Esophagus muscularis mucosa (tissue), 4 donors: ENCODE data around the gene GRB14. TPM values are rescaled to one million over a fixed set of nuclear protein-coding genes. Genes with fewer than 3 reads are reported as not detected.

Experiments used
- DNase-seq: peaks from one replicate; pipeline ENCODE4 v3.0.0-alpha.2; 2017; ENCODE audit errors: extremely low spot score
- H3K27ac ChIP-seq, 4 donors: fragments of 200-600 bp; sonication (generic); replicated peaks in 1 of 4; 1 replicate in 3 of 4; 2 replicates in 1 of 4; pipeline ENCODE4 v1.5.1; 2016 to 2019; ENCODE audit warnings: mild to moderate bottlenecking in 1 of 4
- H3K27me3 ChIP-seq, 4 donors: fragments of 200-600 bp; sonication (generic); one replicate each; pipeline versions ENCODE4 v1.5.1 to v1.6.0; 2016 to 2019
- H3K36me3 ChIP-seq, 4 donors: fragments of 200-600 bp; sonication (generic); one replicate each; pipeline ENCODE4 v1.5.1; 2016 to 2019
- H3K4me1 ChIP-seq, 4 donors: fragments of 200-600 bp; sonication (generic); one replicate each; pipeline ENCODE4 v1.5.1; 2016 to 2019
- H3K4me3 ChIP-seq, 4 donors: fragments of 200-600 bp; sonication (generic); 1 replicate in 2 of 4; 2 replicates in 2 of 4; pipeline ENCODE4 v1.5.1; 2016 to 2019; ENCODE audit warnings: mild to moderate bottlenecking in 4 of 4, moderate library complexity in 1 of 4
- H3K9me3 ChIP-seq, 4 donors: fragments of 200-600 bp; sonication (generic); 1 replicate in 3 of 4; 2 replicates in 1 of 4; pipeline ENCODE4 v1.5.1; 2016 to 2019
- CTCF ChIP-seq, 3 experiments: fragments of 200-600 bp in 2 of 3; fragments of 450-650 bp in 1 of 3; sonication (generic) in 2 of 3; IDR thresholded peaks; one replicate each; pipeline ENCODE4 v1.5.1; 2017 to 2019; ENCODE audit warnings: antibody characterized with exemption in 3 of 3, mild to moderate bottlenecking in 2 of 3, moderate library complexity in 1 of 3
- EP300 ChIP-seq: sonication (generic); formaldehyde crosslinking; IDR thresholded peaks from one replicate; pipeline ENCODE4 v1.6.1; 2017; ENCODE audit warnings: antibody characterized with exemption
- POLR2A ChIP-seq: fragments of 450-650 bp; IDR thresholded peaks from one replicate; pipeline ENCODE4 v1.6.1; 2017; ENCODE audit warnings: antibody characterized with exemption, moderate library complexity, mild to moderate bottlenecking, low read depth
- POLR2AphosphoS5 ChIP-seq, 2 donors: sonication (generic); formaldehyde crosslinking; IDR thresholded peaks; one replicate each; pipeline ENCODE4 v1.6.1; 2017; ENCODE audit warnings: antibody characterized with exemption in 2 of 2
- WGBS: methylation state at CpG from one replicate; pipeline ENCODE4 v1.1.5; 2018; 5-methylcytosine and 5-hydroxymethylcytosine counted together
- intact Hi-C: fragments of 100-400 bp; cut with DNase I; formaldehyde crosslinking; loops from one replicate; pipeline ENCODE4 v1.15.1; 2023
- total RNA-seq, 4 donors: library from RNA; depleted of rRNA; stranded (reverse); fragments of >200 nt; gene quantifications; one replicate each; pipeline versions ENCODE4 v1.1.0 to v1.2.1, GENCODE V29; 2016

The GRB14 gene
- total RNA-seq, 4 donors from 2014 or later: 3.3 to 6.3 (median 4.3) TPM

GRCh38 chr2:164509137-164509877 lies 112.0 kb downstream of the GRB14 start:
- no peak for DNase-seq
- no peaks in the 10 kb centered on the region for H3K36me3 ChIP-seq
- no peaks in the 10 kb centered on the region for H3K9me3 ChIP-seq
- TF ChIP-seq POLR2AphosphoS5 (IDR thresholded peaks at IDR 0.05): no peak
- TF ChIP-seq POLR2A: no peak
- no peak for TF ChIP-seq CTCF (IDR thresholded peaks at IDR 0.05)
- TF ChIP-seq EP300: no peak
- no peak overlapping the region for H3K4me3 ChIP-seq
- H3K27me3 ChIP-seq: no peaks in the 10 kb centered on the region
- peaks cover 0 to 5% (median 2%) of the 10 kb centered on the region in 4 donors for H3K4me1 ChIP-seq
- H3K27ac ChIP-seq: no peak overlapping the region
- intact Hi-C loops: no loop called here
- WGBS: 65% methylated on average over 4 of the region's 4 CpGs

DNA sequence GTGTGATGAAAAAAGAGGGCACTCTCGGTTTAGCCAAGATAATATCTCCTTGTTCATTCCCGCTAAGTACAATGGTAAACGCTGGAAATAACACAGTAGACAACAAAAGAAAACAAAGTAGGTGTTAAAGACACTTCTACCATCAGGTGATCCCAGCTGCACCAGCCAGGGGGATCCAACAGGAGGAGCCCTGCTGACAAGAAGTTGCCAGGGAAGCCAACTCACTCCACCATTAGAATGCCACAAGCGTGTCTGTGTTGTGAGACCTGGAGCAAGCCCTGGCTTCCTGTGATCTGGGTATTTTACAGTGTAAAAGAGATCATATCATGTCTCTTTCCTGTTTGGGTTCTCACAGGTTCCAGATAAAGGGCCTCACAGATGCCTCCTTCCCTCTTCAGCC lies 117.0 kb downstream of the GRB14 start:
- DNase-seq: no peak
- WGBS: 84% methylated on average over 4 of the region's 4 CpGs
- H3K36me3 ChIP-seq: no peaks in the 10 kb centered on the region
- intact Hi-C loops: no loop called here
- H3K27me3 ChIP-seq: no peaks in the 10 kb centered on the region
- H3K4me3 ChIP-seq: no peak overlapping the region
- no peaks in the 10 kb centered on the region for H3K4me1 ChIP-seq
- no peak overlapping the region for H3K27ac ChIP-seq
- no peaks in the 10 kb centered on the region for H3K9me3 ChIP-seq
- TF ChIP-seq POLR2AphosphoS5 (IDR thresholded peaks at IDR 0.05) (no peak), CTCF (IDR thresholded peaks at IDR 0.05) (no peak), POLR2A (no peak), EP300 (no peak)

- H3K27me3 ChIP-seq: no peaks in the 10 kb centered on the region
These were observed 122.4 kb downstream of the GRB14 start for GRCh38 chr2:164498836-164499235.

DNA sequence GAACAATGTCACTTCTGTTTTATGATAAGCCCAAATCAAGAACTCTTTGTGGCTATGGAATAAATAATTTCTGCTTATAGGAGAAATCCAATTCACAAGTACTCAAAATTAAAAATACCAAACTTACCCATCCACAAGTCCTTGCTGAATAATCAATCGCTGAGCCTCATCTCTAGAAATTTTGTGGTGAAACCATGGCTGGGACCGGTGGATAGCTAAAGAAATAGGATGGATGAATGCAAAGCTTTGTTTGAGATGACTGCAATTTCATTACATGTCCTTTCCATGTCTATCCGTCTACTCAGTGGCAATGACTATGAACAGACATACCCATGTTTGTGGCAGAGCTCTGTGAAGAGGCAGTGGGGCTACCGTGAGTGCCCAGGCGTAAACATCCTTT lies 124.4 kb downstream of the GRB14 start:
- TF ChIP-seq POLR2AphosphoS5 (IDR thresholded peaks at IDR 0.05): no peak
- TF ChIP-seq EP300: no peak
- TF ChIP-seq POLR2A: no peak
- TF ChIP-seq CTCF (IDR thresholded peaks at IDR 0.05): no peak
- Histone ChIP-seq H3K4me1 (no peaks in the 10 kb centered on the region), H3K9me3 (no peaks in the 10 kb centered on the region), H3K27ac (no peak overlapping the region), H3K27me3 (no peaks in the 10 kb centered on the region), H3K4me3 (no peak overlapping the region), H3K36me3 (no peaks in the 10 kb centered on the region)
- intact Hi-C loops: no loop called here
- 88% methylated on average over 5 of the region's 5 CpGs for WGBS
- DNase-seq: no peak

More at GRCh38 chr2:164498836-164499235, 122.4 kb downstream of the GRB14 start:
- TF ChIP-seq POLR2A: no peak
- TF ChIP-seq CTCF (IDR thresholded peaks at IDR 0.05): no peak
- TF ChIP-seq EP300: no peak
- no peak for TF ChIP-seq POLR2AphosphoS5 (IDR thresholded peaks at IDR 0.05)
- Histone ChIP-seq H3K36me3 (no peaks in the 10 kb centered on the region), H3K4me1 (no peaks in the 10 kb centered on the region), H3K9me3 (no peaks in the 10 kb centered on the region), H3K27ac (no peak overlapping the region), H3K4me3 (no peak overlapping the region)
- 77% methylated on average over 2 of the region's 2 CpGs for whole genome bisulfite sequencing
- intact Hi-C loops: no loop called here
- no peak for DNase-seq

GRCh38 chr2:164496421-164496820 lies 124.9 kb downstream of the GRB14 start:
- intact Hi-C loops: no loop called here
- 56% methylated on average over 3 of the region's 3 CpGs for WGBS

More at GRCh38 chr2:164496421-164496820, 124.9 kb downstream of the GRB14 start:
- no peak for TF ChIP-seq POLR2A
- TF ChIP-seq POLR2AphosphoS5 (IDR thresholded peaks at IDR 0.05): no peak
- no peak for TF ChIP-seq EP300
- TF ChIP-seq CTCF (IDR thresholded peaks at IDR 0.05): no peak
- Histone ChIP-seq H3K9me3 (no peaks in the 10 kb centered on the region), H3K4me1 (no peaks in the 10 kb centered on the region), H3K27ac (no peak overlapping the region), H3K4me3 (no peak overlapping the region), H3K27me3 (no peaks in the 10 kb centered on the region), H3K36me3 (no peaks in the 10 kb centered on the region)
- no peak for DNase-seq
